ENCODE measurements around the gene LRRC71.

GRCh38 chr1:156887734-156888133 lies 32.7 kb upstream of the LRRC71 start:
- TF ChIP-seq POLR2A (IDR thresholded peaks at IDR 0.05) (no peak), CTCF (IDR thresholded peaks at IDR 0.05) (no peak)
